SK-N-SH treated with all-trans-retinoic acid at 6 μM for 48 hours (cell line): ENCODE measurements around the gene MYPN.

ENCODE experiments used
- ATAC-seq: fragments of 200-7000 bp; cut with Tn5 transposase; 3 replicates; pipeline ENCODE4 v1.9.1; 2020; ENCODE audit warnings: mild to moderate bottlenecking, moderate library complexity
- ARNTL ChIP-seq: fragments of 450-650 bp; formaldehyde crosslinking; IDR thresholded peaks from 2 replicates; pipeline ENCODE4 v1.5.0; 2020; ENCODE audit warnings: low read depth, mild to moderate bottlenecking, moderate library complexity, borderline replicate concordance
- BACH2 ChIP-seq: fragments of 250-450 bp; sonication (Bioruptor Pico); IDR thresholded peaks from 2 replicates; pipeline ENCODE4 v1.9.0; 2021; ENCODE audit warnings: mild to moderate bottlenecking, borderline replicate concordance
- CSDC2 ChIP-seq: fragments of 250-450 bp; sonication (Bioruptor Pico); IDR thresholded peaks from 2 replicates; pipeline ENCODE4 v1.5.0; 2020; ENCODE audit warnings: mild to moderate bottlenecking, moderate library complexity
- CSRNP3 ChIP-seq: fragments of 250-450 bp; sonication (Bioruptor Pico); IDR thresholded peaks from 2 replicates; pipeline ENCODE4 v1.5.1; 2021; ENCODE audit warnings: mild to moderate bottlenecking, moderate library complexity
- ESRRG ChIP-seq: fragments of 250-450 bp; sonication (Bioruptor Pico); IDR thresholded peaks from 2 replicates; pipeline ENCODE4 v1.6.1; 2021; ENCODE audit warnings: mild to moderate bottlenecking
- GLIS3 ChIP-seq: fragments of 250-450 bp; sonication (Bioruptor Pico); IDR thresholded peaks from 2 replicates; pipeline ENCODE4 v1.5.0; 2020; ENCODE audit warnings: mild to moderate bottlenecking, moderate library complexity
- ISL1 ChIP-seq: fragments of 250-450 bp; sonication (Bioruptor Pico); IDR thresholded peaks from 2 replicates; pipeline ENCODE4 v2.1.2; 2022; ENCODE audit warnings: mild to moderate bottlenecking, moderate library complexity
- PATZ1 ChIP-seq: fragments of 250-450 bp; sonication (Bioruptor Pico); IDR thresholded peaks from 2 replicates; pipeline ENCODE4 v1.8.0; 2020; ENCODE audit warnings: mild to moderate bottlenecking, moderate library complexity, borderline replicate concordance
- POU6F1 ChIP-seq: fragments of 250-450 bp; sonication (Bioruptor Pico); IDR thresholded peaks from 2 replicates; pipeline ENCODE4 v1.8.0; 2021; ENCODE audit warnings: low read depth, mild to moderate bottlenecking, moderate library complexity, borderline replicate concordance
- PPARA ChIP-seq: fragments of 250-450 bp; sonication (Bioruptor Pico); IDR thresholded peaks from 2 replicates; pipeline ENCODE4 v1.5.0; 2020; ENCODE audit warnings: mild to moderate bottlenecking, borderline replicate concordance
- RARB ChIP-seq: fragments of 250-450 bp; sonication (Bioruptor Pico); IDR thresholded peaks from 2 replicates; pipeline ENCODE4 v1.8.0; 2021; ENCODE audit warnings: mild to moderate bottlenecking, moderate library complexity
- SNAI2 ChIP-seq: fragments of 250-450 bp; sonication (Bioruptor Pico); IDR thresholded peaks from 2 replicates; pipeline ENCODE4 v1.5.0; 2020; ENCODE audit warnings: mild to moderate bottlenecking, moderate library complexity
- TCF4 ChIP-seq: fragments of 250-450 bp; sonication (Bioruptor Pico); IDR thresholded peaks from 2 replicates; pipeline ENCODE4 v1.8.0; 2021; ENCODE audit warnings: mild to moderate bottlenecking, moderate library complexity, borderline replicate concordance
- TOX ChIP-seq: fragments of 250-450 bp; sonication (Bioruptor Pico); IDR thresholded peaks from 2 replicates; pipeline ENCODE4 v1.8.0; 2021; ENCODE audit warnings: mild to moderate bottlenecking, moderate library complexity, borderline replicate concordance
- TSHZ2 ChIP-seq: fragments of 250-450 bp; sonication (Bioruptor Pico); IDR thresholded peaks from 2 replicates; pipeline ENCODE4 v1.5.0; 2020; ENCODE audit warnings: mild to moderate bottlenecking, moderate library complexity
- ZC3H10 ChIP-seq: fragments of 250-450 bp; sonication (Bioruptor Pico); IDR thresholded peaks from 2 replicates; pipeline ENCODE4 v1.5.1; 2021; ENCODE audit warnings: mild to moderate bottlenecking, moderate library complexity
- ZFP3 ChIP-seq: fragments of 250-450 bp; sonication (Bioruptor Pico); IDR thresholded peaks from 2 replicates; pipeline ENCODE4 v1.5.0; 2020; ENCODE audit warnings: mild to moderate bottlenecking, moderate library complexity
- ZFP30 ChIP-seq: fragments of 450-650 bp; formaldehyde crosslinking; IDR thresholded peaks from 2 replicates; pipeline ENCODE4 v1.5.0; 2022; ENCODE audit warnings: mild to moderate bottlenecking, moderate library complexity
- ZNF565 ChIP-seq: fragments of 450-650 bp; formaldehyde crosslinking; conservative IDR thresholded peaks from 2 replicates; pipeline ENCODE4 v1.5.0; 2020; ENCODE audit warnings: low read depth, mild to moderate bottlenecking, moderate library complexity
- ZNF70 ChIP-seq: fragments of 450-650 bp; formaldehyde crosslinking; IDR thresholded peaks from 2 replicates; pipeline ENCODE4 v1.5.0; 2020; ENCODE audit warnings: mild to moderate bottlenecking, moderate library complexity
- ZNF8 ChIP-seq: fragments of 450-650 bp; formaldehyde crosslinking; IDR thresholded peaks from 2 replicates; pipeline ENCODE4 v1.5.0; 2020; ENCODE audit warnings: mild to moderate bottlenecking, moderate library complexity

MYPN gene

GRCh38 chr10:68231106-68231816, 122.0 kb downstream of the MYPN start:
- peak; percentile 96 for ATAC-seq
- TF ChIP-seq SNAI2 (peak; percentile 46; the same call in 1 of the 2 replicates), ZFP30 (no peak), TCF4 (CRISPR knock-in tag) (no peak; the same call in 1 of the 2 replicates), RARB (CRISPR knock-in tag) (no peak), PPARA (CRISPR knock-in tag) (no peak), CSDC2 (CRISPR knock-in tag) (no peak), ZC3H10 (no peak), BACH2 (no peak), ZFP3 (CRISPR knock-in tag) (peak; percentile 83), ARNTL (CRISPR knock-in tag) (no peak), TSHZ2 (CRISPR knock-in tag) (0 out of 2 replicates have a peak, but pooled peaks have one; percentile 35), ZNF70 (CRISPR knock-in tag) (no peak), POU6F1 (CRISPR knock-in tag) (no peak)
- TF ChIP-seq, all 23 proteins: peak for 3

GRCh38 chr10:68231817-68232251, 122.5 kb downstream of the MYPN start, which contains the start of gene ATOH7:
ATOH7 (minus strand) TSS chr10:68232113; CDS start chr10:68231677, 436 bp downstream.
- ATAC-seq: no peak

GRCh38 chr10:68233046-68233445, 123.8 kb downstream of the MYPN start:
- no peak for ATAC-seq
- no peak for TF ChIP-seq ISL1 (CRISPR knock-in tag)
- TF ChIP-seq SNAI2: no peak
- TF ChIP-seq ESRRG: no peak
- no peak for TF ChIP-seq CSRNP3 (CRISPR knock-in tag)
- TF ChIP-seq GLIS3: no peak
- no peak for TF ChIP-seq ZNF565 (CRISPR knock-in tag)
- TF ChIP-seq POU6F1 (CRISPR knock-in tag): no peak
- no peak for TF ChIP-seq PATZ1 (CRISPR knock-in tag)
- TF ChIP-seq ZFP30: no peak
- TF ChIP-seq ZC3H10: no peak
- no peak for TF ChIP-seq RARB (CRISPR knock-in tag)
- no peak for TF ChIP-seq TOX (CRISPR knock-in tag)
- TF ChIP-seq CSDC2 (CRISPR knock-in tag): no peak
- TF ChIP-seq ZNF8: no peak
- TF ChIP-seq BACH2: no peak
- TF ChIP-seq ARNTL (CRISPR knock-in tag): no peak

More at GRCh38 chr10:68231817-68232251, 122.5 kb downstream of the MYPN start, which contains the start of gene ATOH7:
- no peak for TF ChIP-seq BACH2
